Chondrocyte (in vitro differentiated cells): ENCODE measurements around the gene STXBP3. TPM values are rescaled to one million over a fixed set of nuclear protein-coding genes. Genes with fewer than 3 reads are reported as not detected.

Experiments
- DNase-seq: peaks from one replicate; pipeline ENCODE4 v3.0.0; 2021; ENCODE audit warnings: mixed read lengths, low spot score
- H3K27ac Mint-ChIP-seq: one replicate; pipeline ENCODE4 v1.8.0; 2021; ENCODE audit warnings: mild to moderate bottlenecking, moderate library complexity, mixed read lengths; ENCODE audit not compliant: unreplicated experiment
- H3K27me3 Mint-ChIP-seq: 2 replicates; pipeline ENCODE4 v1.8.0; 2021; ENCODE audit warnings: low read depth, mixed read lengths
- H3K36me3 Mint-ChIP-seq: 2 replicates; pipeline ENCODE4 v1.8.0; 2021; ENCODE audit warnings: low read depth, mixed read lengths
- H3K4me1 Mint-ChIP-seq: 2 replicates; pipeline ENCODE4 v1.8.0; 2021; ENCODE audit warnings: low read depth, mild to moderate bottlenecking, mixed read lengths
- H3K4me3 Mint-ChIP-seq: one replicate; pipeline ENCODE4 v1.8.0; 2021; ENCODE audit warnings: mild to moderate bottlenecking, moderate library complexity, mixed read lengths; ENCODE audit not compliant: unreplicated experiment
- H3K9me3 Mint-ChIP-seq: 2 replicates; pipeline ENCODE4 v1.8.0; 2021; ENCODE audit warnings: low read depth, mixed read lengths
- CTCF ChIP-seq: fragments of 200-600 bp; sonication (generic); IDR thresholded peaks from 2 replicates; pipeline ENCODE4 v1.5.0; 2021; ENCODE audit warnings: antibody characterized with exemption, mild to moderate bottlenecking, moderate library complexity
- total RNA-seq: library from RNA; stranded (reverse); gene quantifications from 3 replicates; pipeline ENCODE4 v1.2.1, GENCODE V29; 2021

STXBP3 gene
- total RNA-seq, 1 donor from 2014 or later, result 41.6 TPM

- Mint-ChIP-seq H3K27ac (no peak overlapping the region), H3K4me1 (peaks cover 3% of the 10 kb centered on the region), H3K9me3 (no peaks in the 10 kb centered on the region), H3K4me3 (no peak overlapping the region), H3K36me3 (no peaks in the 10 kb centered on the region), H3K27me3 (peaks cover 7% of the 10 kb centered on the region)
- no peak for DNase-seq
- no peak for TF ChIP-seq CTCF
Measured at GRCh38 chr1:108734171-108734865, 12.2 kb upstream of the STXBP3 start.

GRCh38 chr1:108742253-108742652, 4.2 kb upstream of the STXBP3 start:
- no peak for DNase-seq
- Mint-ChIP-seq H3K4me3 (no peak overlapping the region), H3K36me3 (no peaks in the 10 kb centered on the region), H3K9me3 (no peaks in the 10 kb centered on the region), H3K27ac (no peak overlapping the region), H3K27me3 (no peaks in the 10 kb centered on the region), H3K4me1 (peaks cover 3% of the 10 kb centered on the region)
- TF ChIP-seq CTCF, result no peak

- Mint-ChIP-seq H3K4me1 (peaks cover 24% of the 10 kb centered on the region), H3K4me3 (peak overlapping the region; percentile 93), H3K27ac (peak overlapping the region; percentile 100), H3K27me3 (no peaks in the 10 kb centered on the region), H3K9me3 (no peaks in the 10 kb centered on the region), H3K36me3 (peaks cover 2% of the 10 kb centered on the region)
- TF ChIP-seq CTCF, result no peak
- no peak for DNase-seq
Measured at GRCh38 chr1:108745980-108746381, 493 bp upstream of the STXBP3 start.

- peak overlapping the region; percentile 100 for H3K27ac Mint-ChIP-seq
- H3K27me3 Mint-ChIP-seq, result no peaks in the 10 kb centered on the region
- H3K4me3 Mint-ChIP-seq, result peak overlapping the region; percentile 93
- no peak for DNase-seq
- H3K9me3 Mint-ChIP-seq, result no peaks in the 10 kb centered on the region
- peaks cover 25% of the 10 kb centered on the region for H3K4me1 Mint-ChIP-seq
- H3K36me3 Mint-ChIP-seq, result peaks cover 2% of the 10 kb centered on the region
- no peak for TF ChIP-seq CTCF
Measured at GRCh38 chr1:108747171-108747850, 837 bp downstream of the STXBP3 start.

- no peaks in the 10 kb centered on the region for H3K9me3 Mint-ChIP-seq
- DNase-seq, result no peak
- peak overlapping the region; percentile 35 for H3K4me3 Mint-ChIP-seq
- H3K27ac Mint-ChIP-seq, result no peak overlapping the region
- H3K27me3 Mint-ChIP-seq, result no peaks in the 10 kb centered on the region
- H3K36me3 Mint-ChIP-seq, result peaks cover 2% of the 10 kb centered on the region
- TF ChIP-seq CTCF, result no peak
- peaks cover 30% of the 10 kb centered on the region for H3K4me1 Mint-ChIP-seq
Measured at GRCh38 chr1:108747898-108748297, 1.4 kb downstream of the STXBP3 start.
